Superior temporal gyrus (tissue), 1 donor: ENCODE data around the gene NFATC2.

ENCODE experiments used
- DNase-seq: peaks from one replicate; pipeline ENCODE4 v3.0.0-alpha.2; 2016; ENCODE audit errors: extremely low spot score

Gene NFATC2

DNA sequence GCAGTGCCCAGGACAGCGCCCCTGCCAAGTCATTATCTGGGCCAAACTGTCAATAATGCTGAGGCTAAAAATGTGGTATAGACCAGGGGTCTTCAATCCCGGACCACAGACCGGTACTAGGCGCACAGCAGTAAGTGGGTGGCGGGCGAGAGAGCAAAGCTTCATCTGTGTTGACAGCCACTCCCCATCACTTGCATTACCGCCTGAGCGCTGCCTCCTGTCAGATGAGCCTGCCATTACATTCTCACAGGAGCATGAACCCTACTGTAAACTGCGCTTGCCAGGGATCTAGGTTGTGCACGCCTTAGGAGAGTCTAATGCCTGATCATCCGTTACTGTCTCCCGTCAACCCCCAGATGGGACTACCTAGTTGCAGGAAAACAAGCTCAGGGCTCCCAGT, 91.0 kb downstream of the NFATC2 start:
- no peak for DNase-seq

DNA sequence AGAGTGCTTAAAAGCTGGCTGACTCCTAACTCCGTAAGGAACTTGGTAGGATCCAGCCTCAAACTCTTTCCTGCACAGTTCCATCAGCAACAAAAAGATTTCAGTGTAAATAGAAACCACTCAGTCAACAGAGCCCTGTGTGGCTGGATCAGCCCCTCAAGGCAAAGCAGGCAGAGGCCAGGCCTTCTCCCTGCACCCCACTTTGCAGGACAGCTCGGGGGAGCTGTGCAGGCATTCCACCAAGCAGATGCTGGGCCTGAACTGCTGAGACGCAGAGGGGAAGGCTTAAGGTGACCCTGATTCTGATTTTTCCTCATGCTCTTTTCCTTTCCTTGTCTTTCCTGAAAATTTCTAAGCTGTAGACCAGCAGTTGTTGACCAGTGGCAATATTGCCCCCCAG, 91.5 kb downstream of the NFATC2 start:
- no peak for DNase-seq

DNA sequence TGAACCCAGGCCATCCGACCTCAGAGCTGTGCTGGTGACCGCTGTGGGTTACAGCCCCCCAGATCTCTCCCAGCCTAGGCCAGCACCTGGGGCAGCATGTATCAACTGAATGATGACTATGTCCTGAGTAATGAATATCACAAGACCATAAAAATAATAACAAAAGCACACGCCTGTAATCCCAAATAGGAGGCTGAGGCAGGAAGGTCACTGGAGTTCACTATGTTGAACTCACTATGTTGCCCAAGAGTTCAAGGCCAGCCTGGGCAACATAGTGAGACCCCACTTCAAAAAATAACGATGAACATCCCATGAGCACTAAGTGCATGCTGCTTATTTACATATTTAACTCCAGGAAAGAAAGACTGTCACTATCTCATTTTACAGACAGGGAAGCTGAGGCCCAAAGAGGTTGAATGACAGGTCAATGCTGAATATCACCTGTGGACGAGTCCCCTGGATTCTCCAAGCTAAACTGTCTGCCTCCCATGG, 92.3 kb downstream of the NFATC2 start:
- DNase-seq = no peak

DNA sequence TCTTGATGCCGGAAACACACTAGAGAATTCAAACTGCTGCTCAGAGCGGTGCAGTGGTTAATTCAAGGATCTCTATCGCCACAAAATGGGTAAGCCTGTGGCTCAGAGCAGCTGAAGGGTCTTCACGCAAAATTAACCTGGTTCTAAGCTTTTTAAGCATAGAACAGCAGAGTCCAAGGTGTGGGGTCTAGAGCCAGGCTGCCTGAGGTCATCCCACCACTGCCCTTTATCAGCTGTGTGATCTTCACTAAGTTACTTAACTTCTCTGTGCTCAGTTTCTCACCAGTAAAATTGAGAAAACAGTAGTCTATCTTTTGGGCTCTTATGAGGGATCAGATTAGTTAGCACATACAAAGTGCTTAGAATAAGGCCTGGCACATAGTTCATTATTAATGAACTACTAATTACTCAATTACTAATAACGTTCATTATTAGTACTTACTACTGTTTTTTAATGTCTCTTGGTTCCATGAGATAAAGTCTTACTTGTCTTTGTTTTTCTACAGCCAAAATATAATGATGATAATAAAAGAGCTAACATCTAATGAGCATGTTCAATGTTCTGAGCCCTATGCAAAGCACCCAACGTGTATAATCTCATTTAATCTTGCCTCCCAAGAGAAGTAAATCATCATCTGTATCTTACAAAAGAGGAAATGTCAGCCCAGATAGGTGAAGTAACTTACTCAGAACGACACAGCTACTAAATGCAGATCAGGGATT, 92.9 kb downstream of the NFATC2 start:
- no peak for DNase-seq

DNA sequence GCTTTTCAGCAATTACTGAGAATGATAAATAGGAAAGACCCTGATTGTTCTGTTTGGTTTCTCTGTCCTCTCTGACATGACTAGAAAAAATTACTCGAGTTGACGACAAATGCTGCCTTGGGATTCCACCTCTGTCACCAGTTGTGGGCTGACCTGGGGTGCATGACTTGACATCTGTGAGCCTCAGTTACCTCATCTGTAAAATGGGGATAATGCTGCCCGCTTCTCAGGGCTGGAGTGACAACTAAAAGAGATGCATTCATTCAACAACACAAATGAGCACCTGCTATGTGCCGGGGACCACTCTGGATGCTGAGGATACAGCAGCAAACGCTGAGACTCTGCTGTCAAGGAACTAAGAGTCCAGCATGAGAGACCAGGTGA, 94.8 kb downstream of the NFATC2 start:
- DNase-seq = no peak

DNA sequence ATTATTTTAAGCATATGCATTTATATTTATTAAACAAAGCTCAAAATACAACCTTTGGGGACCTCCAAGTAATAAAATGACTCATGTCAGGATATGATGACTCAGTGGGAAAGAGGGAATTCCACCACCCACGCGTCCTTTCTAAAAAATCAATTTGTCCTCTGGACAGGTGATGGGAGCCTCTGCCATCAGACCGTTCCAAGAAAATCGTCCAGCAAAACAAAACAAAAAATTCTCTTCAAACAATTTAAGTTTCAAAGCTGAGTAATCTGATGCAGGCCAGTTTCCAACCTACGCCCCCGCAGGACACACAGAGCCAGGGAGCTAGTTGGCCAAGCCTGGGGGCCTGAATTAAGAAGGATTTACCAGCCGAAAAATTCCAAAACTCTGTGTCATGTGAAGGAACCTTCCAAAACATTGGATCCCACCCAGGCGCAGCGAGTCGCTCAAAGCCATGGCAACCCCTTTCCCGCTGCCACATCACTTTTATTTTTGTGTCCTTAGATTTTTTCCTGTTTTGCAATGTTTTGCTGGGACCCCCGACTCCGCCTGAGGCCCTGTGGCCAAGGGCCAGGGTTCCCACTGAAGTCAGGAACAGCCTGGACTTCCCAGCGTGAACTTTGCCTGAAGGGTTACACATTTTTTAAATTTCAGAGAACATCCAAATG, 95.3 kb downstream of the NFATC2 start:
- DNase-seq = peak; percentile 13

DNA sequence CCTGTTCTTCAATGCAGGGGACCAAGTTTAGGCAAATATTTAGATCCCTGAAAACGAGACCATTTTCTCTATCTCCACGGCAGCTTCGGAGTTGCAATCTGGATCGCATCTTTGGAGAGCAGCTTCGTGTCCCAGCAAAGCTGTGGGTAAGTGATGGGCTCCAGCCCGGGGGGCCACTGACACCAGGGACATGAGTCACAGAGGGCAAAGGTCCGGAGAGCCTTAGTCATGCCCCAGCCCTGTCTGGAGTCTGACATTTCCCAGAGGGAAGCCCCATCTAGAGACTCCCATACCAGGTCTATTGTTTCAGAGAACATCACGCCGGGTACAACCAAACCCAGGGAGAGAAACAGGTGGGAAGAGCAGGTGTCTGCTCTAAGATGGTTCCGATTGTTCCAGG, 95.9 kb downstream of the NFATC2 start:
- no peak for DNase-seq

DNA sequence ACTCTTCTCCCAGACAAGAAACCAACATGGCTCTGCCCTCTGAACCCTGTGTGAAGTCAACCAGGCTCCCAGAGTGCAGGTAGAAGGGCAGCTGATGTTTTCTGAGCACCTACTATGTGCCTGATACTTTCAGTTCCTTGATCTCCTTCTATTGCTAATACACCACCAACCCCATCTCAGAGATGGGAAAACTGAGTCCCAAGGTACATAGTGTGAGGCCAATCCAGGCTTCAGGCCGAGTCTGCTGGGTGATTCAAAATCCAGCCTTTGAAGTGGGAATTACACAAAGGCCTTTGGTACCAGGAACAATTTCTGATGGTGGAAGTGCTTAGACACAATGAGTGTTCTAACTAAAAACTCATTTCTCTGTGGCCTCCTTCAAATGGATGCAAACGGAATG, 96.3 kb downstream of the NFATC2 start:
- no peak for DNase-seq

DNA sequence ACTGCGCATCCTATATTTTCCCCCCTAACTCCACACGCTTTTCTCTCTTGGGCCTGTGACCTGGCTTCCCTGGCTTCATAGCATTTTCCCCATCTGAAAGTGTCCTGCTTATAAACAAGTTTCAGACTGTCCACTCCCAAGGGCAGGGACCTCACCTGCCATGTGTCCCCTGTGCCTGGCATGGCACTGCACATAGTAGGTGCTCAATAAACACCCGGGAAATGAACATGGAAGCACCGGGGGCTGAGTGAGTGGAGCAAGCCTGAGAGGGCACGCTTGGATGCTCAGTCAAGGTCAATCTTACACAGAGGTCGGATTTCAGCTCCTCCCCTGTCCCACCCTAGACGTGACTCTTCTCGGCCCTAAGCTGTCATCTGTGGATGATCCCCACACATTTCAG, 96.9 kb downstream of the NFATC2 start:
- no peak for DNase-seq

DNA sequence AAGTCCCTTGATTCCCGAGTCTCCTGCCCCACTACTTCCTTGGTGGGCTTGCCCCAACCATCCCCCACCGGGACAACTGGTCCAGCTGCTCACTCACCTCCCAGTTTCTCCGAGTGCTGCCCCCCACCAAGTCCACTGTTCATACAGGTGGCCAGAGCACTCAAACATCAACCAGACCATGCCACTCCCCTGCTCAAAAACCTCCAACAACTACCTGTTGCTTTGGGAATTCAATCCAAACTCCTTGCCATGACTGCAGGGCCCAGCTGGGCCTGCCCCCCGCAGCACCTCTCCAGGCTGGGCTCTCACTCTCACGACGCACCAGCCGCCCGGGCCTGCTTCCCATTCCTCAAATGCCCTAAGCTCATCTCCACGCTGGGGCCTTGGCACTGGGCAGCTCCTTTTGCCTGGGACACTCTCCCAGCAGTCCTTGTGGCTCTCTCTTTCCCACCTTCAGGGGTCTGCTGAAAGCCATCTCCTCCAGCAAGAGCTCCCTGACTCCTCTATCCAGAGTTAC, 97.5 kb downstream of the NFATC2 start:
- no peak for DNase-seq

DNA sequence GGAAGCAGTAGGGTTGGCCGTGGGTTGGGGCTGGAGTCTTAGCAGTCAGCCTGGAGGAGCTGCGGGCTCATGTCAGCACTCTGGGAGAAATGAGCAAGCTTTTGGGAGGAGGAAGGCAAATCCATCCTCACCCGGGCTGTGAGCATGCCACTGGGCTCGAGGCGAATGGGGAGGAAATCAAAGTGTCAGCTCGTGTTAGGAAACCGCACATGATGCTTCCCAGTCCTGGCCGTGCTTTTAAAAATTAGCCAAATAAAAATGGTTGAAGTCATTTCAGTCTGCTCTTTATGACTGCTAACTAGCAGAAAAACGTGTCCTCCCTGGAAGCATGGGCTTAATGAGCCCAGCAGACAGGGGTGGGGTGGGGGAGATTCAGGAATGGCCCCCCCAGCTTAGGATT, 98.1 kb downstream of the NFATC2 start:
- no peak for DNase-seq

DNA sequence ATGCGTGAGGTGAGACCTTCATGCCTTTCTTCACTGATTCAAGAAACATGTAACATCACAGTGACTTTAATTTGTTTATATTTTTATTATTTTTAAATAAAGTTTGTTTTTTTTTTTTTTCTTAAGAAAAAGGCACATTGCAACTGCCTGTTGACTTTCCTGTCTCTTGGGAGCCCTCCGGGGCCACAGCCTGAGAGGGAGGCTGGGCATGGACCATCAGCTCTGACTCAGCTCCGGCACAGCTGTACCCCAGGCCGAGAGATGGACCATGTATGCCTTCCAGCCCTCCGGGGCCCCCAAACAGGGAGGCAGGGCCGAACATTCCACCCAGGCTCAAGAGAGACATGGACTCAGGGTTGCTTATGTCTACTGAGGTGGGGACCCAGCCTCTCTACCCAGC, 99.9 kb downstream of the NFATC2 start:
- DNase-seq = no peak

DNA sequence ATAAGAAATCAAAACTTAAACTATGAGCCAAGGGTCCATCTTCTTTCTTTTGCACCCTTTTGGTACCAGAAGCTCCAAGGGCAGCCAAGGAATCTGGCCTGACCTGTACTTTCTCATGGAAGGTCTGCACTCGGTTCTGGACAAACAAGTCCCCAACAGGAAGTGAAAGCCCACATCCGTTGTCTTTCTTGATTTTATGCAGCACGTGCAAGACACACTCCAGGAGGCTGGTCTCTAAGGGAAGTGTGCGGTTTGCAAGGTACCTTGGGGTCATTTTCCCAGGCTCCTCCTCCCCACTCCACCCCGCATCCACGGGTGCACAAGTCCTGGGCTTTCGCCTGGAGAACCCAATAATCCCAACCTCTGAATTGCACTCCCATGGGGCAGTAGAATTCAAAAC, 101.9 kb downstream of the NFATC2 start:
- DNase-seq = no peak

DNA sequence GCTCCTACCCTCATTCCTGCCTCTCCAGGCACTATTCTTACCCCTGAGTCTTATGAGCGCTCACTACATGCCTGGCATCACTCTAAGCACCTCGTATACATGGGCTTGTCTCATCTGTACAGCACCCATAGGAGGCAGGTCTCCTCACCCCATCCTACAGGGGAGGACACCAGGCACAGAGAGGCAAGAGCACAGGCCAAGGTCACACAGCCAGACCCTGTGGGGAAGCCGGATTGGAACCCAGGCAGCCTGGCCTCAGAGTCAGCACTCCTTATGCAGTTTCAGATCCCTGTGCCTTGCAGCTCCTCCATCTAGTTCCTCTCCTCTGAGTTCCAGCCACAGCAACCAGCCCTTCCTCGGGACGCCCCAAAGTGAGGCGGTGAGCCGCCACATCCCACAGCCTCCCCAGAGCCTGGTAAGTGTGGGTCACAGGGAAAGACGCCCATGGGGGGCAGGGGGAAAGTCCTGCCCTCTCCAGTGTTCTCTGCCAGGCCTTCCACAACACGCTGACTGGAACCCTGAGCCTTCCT, 103.3 kb downstream of the NFATC2 start:
- DNase-seq = no peak

DNA sequence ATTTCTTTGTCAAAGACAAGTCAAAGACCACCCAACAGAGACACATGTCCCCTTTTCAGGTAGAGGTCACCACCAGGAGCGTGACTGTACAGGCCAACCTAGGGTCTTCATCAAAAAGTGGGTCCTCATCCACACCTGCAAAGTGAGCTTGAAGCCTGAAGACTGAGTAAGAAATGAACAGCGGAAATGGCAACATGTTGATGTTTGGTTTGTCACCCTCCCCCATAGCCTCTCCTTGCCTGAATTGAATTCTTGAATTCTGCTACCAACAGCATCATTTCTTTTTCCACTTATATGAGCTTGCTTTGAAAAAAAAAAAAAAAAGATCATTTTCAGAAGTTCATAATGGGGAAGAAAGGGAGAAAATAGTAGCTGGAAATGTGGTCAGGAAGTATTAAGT, 104.4 kb downstream of the NFATC2 start:
- DNase-seq = no peak

DNA sequence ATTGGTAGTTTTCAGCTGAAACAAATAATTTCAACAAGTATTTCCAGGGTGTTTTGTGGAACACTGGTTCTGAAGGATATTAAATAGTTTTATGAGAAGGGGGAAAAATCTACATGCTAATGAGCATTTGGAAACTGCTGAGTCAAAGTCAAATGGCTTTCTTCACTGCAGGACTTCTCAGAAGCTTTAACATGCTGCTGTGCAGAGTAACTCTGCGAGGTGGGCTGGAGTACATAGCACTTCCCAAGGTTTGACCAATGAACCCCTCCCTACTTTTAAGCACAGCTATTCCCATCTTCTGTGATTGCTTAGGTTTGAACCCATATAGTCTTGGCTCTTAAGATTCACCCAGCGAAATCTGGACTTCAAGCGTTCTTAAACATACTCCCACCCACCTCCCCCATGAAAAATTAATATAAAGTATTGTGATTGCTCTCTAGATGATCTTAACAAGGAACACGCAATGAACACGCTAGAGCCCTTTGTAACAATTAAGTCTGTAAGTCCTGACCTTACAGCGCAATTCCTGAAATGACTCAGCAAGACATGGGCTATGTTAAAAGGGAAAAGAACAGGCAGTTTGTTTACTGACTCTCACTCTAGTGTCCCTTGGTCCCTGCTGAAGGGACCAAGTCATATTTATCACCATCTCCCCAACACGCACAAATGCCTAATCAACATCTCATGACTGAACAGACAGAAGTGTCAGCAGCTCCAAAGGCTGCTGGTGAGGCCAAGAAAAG, 105.2 kb downstream of the NFATC2 start:
- DNase-seq = no peak

DNA sequence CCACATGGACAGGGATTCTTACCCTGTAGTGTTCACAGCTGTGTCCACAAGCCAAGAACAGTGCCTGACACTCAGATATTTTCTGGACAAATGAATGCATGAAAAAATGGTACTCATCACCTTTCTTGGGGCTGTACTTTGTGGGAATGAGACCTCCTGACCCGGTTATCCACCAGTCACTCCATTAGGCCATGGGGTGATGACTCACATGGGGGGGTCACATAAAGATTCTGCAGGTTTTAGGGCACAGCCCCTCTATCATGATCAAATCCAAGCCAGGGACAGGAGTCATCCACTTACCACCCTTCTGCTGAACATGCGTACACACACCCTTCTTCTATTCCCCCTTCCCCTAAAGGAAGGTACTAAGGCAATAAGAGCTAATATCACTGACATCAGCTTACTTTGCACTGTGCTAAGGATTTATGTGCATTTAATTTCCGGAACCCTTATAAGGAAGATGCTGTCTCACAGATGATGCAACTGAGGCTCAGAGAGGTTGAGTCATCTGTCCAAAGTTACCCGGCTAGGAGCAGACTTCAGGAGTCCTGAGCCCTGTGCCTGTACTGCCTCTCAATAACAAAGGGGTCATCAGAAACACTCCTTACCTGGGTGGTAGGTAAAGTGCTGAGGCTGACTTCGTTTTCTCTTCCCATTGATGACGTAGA, 107.8 kb downstream of the NFATC2 start:
- no peak for DNase-seq

DNA sequence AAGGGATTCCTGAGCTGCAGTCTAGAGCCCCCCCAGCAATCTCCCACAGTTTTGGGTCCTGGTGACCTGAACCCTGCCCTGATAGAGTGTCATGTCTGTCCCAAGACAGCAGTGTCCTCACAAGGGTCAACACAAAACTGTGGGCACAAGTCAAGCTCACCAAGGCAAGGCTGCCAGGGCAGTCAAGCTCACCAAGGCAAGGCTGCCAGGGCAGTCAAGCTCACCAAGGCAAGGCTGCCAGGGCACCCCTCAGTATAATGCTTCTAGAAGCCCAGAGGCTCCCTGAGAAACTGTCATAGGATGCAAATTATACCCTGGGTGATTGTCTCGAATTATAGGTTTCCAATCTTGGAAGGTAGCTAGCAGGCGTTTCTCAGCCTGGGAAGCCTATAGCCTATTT, 108.5 kb downstream of the NFATC2 start:
- no peak for DNase-seq

DNA sequence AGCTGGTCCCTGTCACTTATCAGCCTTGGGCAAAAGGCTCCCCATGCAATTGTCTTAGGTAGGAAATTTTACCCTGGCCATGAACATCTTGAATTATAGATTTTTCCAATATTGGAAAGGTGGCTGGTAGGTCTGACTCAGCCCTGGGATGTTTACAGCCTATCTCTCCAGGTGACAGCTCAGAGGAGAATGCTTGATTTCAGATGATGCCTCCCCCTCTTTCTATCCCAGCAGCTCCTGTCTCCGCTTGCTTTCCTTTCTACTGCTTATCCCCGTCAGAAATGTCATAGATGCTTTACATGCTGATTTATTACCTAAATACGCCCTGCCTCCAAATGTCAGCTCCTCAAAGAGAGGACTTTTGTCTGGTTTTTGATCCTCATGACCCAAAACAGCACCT, 109.6 kb downstream of the NFATC2 start:
- DNase-seq = no peak

DNA sequence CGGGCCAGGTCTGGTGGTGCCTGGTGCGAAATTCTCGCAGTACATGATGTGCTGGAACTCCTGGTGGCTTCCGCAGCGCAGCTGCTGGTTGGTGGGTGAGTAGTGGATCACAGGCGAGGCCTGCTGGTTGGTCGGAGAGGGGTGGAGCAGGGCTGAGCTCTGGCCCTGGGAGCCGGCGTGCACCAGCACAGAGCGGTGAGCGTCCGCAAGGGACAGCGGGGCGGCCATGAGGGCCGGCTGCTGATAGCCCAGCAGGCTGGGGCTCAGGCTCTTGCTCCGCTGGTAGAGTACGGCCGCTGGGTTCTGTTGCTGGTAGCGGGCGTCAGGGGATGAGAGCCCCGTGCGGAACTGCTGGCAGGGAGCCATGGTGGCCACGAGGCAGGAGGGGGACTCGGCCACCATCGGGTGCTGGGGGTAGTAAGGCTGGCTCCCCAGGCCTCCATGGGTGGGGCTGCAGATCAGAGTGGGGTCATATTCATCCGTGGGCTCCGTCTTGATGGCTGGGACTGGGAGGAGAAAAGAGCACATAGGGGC, 110.2 kb downstream of the NFATC2 start:
- no peak for DNase-seq

DNA sequence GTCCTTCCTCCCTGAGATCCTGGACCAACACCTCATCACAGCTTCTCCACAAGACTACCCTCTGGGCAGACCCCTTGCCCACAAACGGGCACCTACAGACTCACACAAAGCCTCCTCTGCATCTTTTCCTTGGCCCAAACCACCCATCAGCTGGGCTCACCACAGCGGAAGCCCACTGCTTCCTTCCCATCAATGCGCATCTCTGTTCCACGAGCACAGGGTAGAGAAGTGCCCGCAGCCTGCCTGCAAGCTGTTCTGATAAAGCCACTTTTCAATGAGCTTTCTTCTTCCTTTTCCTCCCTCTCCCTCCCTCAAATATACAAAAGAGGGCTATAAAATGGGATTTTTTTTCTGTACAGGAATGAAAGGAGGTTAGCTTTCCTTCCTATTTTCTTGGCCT, 111.2 kb downstream of the NFATC2 start:
- no peak for DNase-seq
